HG02571 (cell line): ENCODE data around the gene GC.
"Not testable (repeated sequence)": the region's sequence is repeated elsewhere in the genome, so short reads cannot be mapped to it uniquely, and the experiment has no call there.

Experiments used
- ATAC-seq: cut with Tn5 transposase; IDR thresholded peaks from one replicate; pipeline ENCODE4 v1.9.1; 2021; ENCODE audit warnings: mild to moderate bottlenecking, moderate library complexity; ENCODE audit not compliant: unreplicated experiment

Gene GC, protein sequence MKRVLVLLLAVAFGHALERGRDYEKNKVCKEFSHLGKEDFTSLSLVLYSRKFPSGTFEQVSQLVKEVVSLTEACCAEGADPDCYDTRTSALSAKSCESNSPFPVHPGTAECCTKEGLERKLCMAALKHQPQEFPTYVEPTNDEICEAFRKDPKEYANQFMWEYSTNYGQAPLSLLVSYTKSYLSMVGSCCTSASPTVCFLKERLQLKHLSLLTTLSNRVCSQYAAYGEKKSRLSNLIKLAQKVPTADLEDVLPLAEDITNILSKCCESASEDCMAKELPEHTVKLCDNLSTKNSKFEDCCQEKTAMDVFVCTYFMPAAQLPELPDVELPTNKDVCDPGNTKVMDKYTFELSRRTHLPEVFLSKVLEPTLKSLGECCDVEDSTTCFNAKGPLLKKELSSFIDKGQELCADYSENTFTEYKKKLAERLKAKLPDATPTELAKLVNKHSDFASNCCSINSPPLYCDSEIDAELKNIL

DNA sequence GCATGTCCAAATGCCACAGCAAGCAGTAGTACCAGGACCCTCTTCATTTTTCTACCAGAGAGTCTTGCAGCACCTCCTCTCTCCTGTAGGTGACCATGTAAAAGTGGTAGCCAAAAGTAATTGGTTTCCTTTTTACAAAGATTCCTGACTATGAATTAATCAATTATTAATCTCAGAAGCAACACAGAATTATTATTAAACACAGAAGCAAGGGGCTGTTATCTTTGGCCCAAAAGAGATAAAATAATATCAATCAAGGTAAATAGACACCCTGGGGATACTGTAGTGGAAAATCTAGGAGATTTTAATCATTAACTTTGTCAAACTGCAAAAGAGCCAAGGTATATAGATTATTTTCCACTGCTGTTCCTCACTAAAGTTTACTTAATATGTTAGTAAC lies at the start of gene GC:
GC (minus strand) TSS at position 108 of the 400 bp plus-strand sequence; CDS start at position 47, 61 bp downstream.
- ATAC-seq = no peak

DNA sequence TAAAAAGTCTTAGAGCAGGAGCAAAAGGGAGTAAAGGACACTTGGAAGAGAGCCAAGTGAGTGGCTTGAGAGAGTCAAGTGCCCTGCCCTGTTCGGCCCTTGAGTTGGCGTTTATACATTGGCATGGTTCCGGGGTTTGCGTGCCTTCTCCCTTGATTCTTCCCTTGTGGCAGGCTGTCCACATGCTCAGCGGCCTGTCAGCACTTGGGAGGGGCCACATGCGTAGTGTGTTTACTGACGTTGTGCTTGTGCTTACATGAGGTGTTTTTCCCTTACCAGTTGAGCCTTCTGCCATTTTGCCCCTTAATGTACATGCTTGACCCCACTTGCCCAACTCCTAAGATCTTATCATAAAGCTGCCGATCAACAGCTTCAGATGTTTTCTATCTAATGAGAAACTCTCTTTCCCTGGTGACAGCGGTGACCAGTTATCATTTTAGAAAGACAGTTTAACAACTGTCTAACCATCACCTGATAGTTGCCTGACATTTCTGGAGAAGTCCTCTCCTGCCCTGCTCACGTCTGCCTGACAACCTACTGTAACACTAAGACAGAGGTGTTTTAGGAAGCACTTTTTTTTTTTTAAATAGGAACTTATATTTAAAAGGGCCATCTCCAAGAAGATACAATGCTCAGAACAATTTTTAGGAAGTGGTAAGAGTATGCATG lies 49.5 kb upstream of the GC start:
- no peak for ATAC-seq

DNA sequence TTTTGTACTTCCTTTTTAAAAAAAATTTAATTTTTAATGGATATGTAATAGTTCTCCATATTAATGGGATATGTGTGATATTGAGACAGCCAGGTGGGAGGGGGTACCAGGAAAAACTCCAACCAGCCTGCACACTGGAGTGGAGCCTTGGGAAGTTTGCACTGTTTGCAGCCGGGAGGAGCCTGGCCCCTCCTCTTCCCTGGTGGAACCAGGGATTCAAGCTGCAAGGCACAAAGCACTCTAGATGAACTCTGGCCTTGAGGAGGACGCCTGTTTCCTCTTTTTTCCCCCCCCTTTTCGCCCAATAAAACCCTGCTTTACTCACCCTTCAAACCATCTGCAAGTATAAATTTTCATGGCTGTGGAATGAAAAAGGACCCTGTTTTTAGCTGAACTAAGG lies 48.2 kb upstream of the GC start:
- no peak for ATAC-seq

DNA sequence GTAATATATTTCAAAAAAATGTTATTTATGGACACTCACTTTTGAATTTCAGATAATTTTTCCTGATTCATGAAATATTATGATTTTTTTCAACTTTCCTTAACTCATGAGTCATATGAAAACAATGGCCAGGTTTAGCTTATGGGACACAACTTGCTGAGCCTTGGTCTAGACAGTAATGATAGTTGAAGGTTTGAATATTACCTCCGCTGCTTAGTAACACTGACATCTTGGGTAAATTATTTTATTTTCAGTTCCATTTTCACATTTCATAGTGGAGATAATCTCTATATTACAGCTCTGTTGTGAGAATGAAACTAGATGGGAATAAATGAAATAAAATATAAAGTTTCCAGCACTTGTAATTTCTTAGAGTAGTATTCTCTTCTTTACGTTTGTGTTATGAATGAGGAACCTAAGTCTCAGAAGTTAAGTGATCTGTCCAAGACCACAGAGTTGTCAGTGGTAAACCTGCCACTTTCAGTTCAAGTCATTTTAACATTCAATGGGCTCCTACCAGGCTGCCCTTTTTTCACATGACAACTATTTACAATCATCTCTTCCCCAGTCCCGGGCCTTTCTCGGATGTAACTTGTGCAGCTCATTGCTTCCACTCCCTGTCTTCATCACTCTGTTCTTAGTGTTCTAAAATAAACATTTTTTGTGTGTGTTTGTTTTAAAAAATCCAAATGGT lies 46.8 kb upstream of the GC start:
- ATAC-seq = no peak

DNA sequence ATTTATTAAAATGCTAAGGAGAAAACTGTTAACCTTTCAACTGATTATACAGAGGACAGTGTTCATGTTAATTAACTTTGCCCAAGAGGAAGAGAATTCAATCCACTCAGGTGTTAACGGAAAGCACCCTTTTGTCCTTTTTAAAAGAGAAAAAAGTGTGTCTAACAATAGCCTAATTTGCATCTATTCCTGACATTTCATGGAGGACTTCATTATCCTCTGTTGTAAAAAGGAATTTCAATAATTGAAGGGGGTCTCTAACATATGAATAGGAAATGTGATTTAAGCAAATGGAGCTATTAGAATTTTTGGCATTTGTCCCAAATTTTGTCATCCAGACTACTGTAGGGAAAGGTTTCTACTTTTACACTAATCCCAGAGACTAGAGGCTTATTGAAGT lies 44.6 kb upstream of the GC start:
- no peak for ATAC-seq

DNA sequence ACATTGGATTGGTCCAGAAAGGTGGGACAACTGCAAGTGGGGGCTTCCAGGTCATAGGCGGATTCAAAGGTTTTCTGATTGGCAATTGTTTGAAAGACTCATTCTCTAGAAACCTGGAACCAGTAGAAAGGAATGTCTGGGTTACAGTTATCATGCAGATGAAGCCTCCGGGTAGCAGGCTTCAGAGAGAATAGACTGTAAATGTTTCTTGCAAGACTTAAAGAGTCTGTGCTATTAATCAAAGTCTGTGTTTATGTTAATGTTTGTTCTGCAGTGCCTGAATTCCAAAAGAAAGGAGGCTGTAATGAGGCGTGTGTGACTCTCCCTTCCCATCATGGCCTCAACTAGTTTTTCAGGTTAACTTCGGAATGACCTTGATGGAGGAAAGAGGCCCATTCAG lies 43.9 kb upstream of the GC start:
- no peak for ATAC-seq

DNA sequence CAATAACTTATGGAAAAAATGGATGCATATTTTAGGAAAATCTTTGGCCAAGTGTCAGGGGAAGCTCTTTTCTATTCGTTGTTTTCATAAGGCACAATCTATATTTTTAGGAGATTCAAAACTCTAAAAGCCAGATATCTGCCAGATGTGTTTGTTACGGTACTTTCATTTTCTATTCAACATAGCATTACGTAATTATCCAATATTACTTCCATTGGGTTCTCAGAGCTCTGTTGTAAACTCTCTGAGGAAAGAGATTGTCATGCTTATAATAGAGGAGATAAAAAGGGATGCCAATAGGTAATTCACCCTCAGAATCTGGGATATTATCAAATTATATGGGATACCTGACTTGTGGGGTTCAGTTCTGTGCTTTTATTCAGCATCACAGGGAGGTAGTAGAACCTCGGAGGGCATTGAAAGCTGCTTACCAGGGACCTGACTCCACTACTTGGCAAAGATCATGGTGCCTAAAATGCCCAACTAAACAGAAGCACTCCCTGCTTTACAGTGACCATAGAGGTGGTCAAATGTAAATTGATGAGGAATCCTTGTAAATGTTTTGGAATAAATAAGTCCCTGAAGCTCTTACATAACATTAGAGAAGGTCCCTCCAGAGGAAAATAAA lies 32.9 kb upstream of the GC start:
- no peak for ATAC-seq

DNA sequence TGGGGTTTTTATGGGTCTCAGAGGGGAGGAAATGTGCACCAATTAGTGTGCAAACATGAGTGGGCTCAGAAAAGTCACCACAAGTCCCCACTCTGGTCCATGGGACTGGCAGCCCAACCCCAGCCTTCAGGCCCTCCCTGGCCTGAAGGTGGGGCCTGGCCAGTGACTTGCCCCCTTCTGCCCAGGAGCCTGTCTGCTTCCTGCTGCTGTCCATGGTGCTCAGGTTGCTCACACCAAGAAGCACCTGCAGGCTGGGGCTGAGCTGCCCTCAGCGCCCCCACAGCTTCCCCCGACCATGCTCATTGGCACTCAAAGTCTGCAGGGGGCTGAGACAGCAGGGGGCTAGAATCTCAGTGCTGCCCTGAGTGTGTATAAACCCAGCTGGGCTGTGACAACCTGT lies 30.6 kb upstream of the GC start:
- ATAC-seq = no peak

DNA sequence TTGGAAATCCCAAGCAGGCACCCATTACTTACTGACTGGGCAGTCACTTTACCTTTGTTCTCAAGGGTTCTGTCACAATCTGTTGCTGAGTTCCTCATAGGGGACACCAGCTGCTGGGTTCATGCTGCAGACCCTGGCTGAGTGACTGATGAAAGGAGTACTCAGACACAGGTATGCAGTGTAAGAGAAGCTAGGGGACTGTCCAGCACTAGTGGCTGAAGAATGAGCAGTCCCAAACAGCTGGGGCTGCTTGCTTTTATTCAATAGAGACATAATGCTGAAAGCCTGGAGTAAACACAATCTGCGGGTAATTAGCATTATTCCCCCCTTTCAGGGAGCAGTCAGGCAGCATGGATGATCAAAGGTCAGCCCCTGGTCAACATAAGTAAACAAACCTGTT lies 25.9 kb upstream of the GC start:
- ATAC-seq = not testable (repeated sequence)

DNA sequence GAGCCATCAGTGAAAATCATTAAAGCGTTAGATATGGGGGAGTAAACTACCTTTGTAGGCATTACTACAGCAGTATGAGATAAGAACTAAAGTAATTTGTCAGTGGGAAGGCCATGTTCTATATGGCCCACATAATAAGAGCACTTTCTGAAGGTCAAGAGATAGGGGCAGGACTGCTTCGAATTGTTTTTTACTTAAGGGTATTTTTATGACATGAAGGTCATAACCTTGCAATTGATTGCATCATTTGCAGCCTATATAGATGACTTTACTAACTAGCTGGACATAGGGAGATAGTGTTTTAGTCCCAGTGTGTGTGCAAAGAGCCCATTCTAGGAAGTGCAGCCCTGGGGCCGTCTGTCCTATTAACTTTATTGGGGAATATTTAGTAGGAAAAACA lies 23.6 kb upstream of the GC start:
- ATAC-seq = no peak

DNA sequence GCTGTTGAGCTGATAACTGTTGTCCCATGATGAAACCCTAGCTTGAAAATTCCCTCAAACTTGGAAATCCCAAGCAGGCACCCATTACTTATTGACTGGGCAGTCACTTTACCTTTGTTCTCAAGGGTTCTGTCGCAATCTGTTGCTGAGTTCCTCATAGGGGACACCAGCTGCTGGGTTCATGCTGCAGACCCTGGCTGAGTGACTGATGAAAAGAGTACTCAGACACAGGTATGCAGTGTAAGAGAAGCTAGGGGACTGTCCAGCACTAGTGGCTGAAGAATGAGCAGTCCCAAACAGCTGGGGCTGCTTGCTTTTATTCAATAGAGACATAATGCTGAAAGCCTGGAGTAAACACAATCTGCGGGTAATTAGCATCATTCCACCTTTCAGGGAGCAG lies 21.4 kb upstream of the GC start:
- ATAC-seq = not testable (repeated sequence)

DNA sequence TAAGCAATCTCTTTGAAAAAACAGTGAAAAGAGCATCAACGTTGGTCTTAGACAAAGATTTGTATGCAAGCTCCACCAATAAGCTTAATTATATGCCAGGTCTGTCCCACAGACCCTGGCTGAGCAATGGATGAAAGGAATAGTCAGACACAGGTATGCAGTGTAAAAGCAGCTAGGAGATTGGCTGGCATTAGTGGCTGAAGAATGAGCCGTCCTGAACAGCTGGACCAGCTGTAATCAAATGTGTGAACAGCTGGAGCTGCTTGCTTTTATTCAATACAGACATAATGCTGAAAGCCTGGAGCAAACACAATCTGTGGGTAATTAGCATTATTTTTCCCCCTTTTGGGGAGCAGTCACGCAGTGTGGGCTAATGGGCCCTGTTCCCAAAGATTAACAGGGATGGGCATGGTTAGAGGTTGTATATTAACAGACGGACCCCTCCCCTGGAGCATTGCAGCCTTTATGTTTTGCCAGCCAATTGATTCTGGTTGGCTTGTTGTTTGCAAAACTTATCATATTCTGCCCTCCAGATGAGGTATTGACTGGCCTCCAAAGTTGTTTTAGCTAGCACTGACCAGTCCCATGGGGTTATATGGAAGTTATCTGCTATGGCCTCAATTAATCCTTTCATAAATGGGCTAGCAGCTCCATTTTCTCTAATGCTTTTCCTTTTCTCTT lies 20.3 kb upstream of the GC start:
- not testable (repeated sequence) for ATAC-seq

DNA sequence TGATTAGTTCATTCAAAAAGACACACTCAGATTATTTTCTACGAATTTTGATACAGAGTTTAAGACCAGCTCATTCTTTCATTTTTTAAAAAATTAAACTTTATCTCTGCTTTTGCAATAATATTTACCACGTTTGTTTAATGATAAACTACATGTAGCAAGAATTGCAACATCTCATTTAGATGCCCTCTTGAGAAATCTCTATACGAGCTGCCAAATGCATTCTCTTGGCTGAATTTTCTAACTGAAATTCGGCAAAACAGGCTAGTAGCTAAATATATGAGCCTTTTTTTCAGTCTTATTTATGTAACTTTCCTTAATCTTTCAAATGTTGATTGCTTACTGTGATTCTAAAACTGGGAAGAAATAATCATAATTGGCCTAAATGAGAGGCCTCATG lies 2.1 kb upstream of the GC start:
- no peak for ATAC-seq

DNA sequence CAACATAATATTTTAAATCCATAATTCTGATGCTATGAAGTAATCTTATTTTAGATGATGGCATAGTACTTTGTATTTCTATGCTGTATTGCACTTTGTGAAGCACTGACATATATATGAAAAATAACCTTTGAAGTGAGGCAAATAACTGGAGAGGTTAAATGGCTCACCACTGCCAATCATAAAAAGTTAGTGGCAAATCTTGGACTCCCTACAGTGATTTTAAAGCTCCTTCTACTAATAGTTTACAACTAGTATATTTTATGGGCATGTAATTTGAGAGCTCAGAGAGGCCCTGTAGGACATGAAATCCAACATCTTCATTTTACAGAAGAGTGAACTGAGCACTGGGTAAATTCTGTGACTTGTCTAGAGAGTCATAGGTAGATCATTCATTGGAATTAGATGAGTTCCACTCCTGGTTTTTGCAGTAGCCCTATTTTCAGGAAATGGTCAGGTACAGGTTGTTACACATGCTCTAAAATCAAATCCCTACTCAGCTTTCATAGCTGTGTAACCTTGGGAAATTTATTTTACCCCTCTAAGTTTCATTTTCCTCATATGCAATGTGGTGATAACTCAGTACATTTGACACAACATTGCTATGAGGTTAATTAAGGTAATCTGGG lies 804 bp upstream of the GC start:
- no peak for ATAC-seq

DNA sequence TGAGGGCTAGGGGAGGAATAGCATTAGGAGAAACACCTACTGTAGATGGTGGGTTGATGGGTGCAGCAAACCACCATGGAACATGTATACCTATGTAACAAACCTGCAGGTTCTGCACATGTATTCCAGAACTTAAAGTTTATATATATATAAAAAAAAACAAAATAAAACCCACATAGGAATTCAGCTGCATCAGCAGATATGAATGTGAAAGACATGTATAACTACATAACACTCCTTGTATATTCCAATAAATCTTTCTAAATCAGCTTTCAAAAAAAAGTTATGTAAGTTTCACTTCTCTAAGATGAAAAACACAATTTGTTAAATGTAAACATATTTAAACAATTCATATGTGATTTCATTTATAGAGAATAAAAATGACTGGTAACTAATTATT lies 6.0 kb downstream of the GC start:
- no peak for ATAC-seq

DNA sequence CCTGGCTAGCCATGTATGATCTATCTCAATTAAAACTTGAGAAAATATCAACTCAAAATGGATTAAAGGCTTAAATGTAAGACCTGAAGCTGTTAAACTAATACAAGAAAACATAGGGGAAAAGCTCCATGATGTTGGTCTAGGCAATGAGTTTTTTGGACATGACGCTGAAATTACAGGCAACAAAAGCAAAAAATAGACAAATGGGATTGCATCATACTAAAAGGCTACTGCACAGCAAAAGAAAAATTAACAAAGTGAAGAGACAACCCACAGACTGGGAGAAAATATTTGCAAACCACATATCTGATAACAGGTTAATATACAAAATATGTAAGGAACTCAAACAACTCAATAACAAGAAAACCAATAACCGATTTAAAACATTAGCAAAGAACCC lies 8.4 kb downstream of the GC start:
- no peak for ATAC-seq

DNA sequence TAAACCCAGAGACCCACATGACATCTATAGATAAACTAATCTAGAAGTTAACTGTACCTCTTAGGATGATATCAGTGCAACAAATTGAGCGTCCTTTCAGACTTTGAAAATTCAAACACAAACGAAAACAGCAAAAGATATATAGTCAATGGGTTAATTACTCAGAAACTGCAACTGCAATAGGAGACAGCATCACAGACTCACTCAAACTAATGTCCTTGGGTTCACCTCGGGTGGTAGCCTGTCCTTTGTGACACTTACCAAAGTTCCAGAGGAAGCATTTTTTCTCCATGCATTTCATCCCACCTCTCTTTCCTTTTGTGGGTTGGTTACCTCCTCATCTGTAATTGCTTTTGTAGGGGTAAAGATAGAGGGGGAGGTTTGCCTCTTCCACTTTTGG lies 9.7 kb downstream of the GC start:
- no peak for ATAC-seq

DNA sequence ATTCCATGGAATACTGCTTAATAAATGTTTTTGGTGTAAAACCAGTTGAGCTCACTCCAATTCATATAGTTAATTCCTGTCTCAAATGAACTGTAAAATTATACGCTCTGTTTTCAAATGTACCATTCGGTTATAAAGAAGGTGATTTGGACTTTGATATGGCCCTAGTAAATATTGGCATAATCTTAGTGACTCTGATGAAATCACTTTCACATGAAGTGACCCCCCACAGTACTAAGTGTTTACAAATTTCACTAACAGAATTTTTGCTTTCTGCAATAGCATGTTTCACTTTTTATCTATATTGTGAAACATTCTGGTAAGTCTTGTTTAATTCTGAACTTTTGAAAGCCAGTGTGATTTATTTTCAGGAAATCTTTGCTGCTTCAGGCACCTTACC lies 10.9 kb downstream of the GC start:
- no peak for ATAC-seq

DNA sequence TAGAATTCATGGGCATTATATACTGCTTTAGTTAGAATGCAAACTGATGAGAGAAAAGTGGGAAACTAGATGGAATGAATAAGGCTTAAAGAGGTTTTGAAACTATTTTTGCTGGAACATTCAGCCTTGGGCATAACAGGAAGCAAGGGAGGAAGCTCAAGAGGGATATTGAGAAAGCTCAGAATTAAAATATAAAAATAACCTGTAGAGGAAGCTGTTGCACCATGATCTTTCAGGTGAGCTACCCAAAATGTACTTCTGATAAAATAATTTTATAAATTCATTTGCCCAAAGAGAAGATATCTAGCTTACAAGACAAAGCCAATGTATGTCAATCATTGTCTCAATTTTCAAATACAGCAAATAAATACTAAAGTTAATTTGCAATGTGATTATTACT lies 11.3 kb downstream of the GC start:
- ATAC-seq = no peak

DNA sequence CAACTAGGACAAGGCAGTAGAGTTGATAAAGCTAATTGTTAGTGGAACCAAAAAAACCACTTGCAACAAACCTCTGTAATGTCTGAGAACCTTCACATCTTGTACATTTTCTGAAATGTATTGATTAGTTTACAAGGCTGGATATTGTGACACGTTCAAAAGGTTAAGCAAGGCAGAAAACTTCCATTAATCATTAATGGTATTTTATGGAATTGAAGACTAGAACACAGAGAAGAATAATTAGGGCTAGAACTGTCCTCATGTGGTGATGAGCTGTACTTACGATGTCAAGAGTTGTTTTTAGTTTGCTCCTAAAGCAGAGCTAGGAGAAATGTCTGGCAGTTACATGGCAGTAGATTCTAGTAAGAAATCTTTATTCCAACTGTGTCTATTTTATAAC lies 12.3 kb downstream of the GC start:
- ATAC-seq = no peak
